ENCODE data around the gene TP53RK.

Gene TP53RK

GRCh38 chr20:46663531-46663930, 25.7 kb downstream of the TP53RK start:
- TF ChIP-seq CTCF (IDR thresholded peaks at IDR 0.05; ENCODE audit: borderline replicate concordance, insufficient read depth, low read depth, low read length) = no peak
- H3K4me3 ChIP-seq (ENCODE audit: low read depth, low read length) = no peak overlapping the region

GRCh38 chr20:46661659-46662058, 27.6 kb downstream of the TP53RK start:
- H3K4me3 ChIP-seq (ENCODE audit: low read depth, low read length) = no peak overlapping the region
- no peak for TF ChIP-seq CTCF (IDR thresholded peaks at IDR 0.05; ENCODE audit: borderline replicate concordance, insufficient read depth, low read depth, low read length)

- no peak for TF ChIP-seq CTCF (IDR thresholded peaks at IDR 0.05; ENCODE audit: borderline replicate concordance, insufficient read depth, low read depth, low read length)
- H3K4me3 ChIP-seq (ENCODE audit: low read depth, low read length) = no peak overlapping the region
Measured at GRCh38 chr20:46660487-46660886, 28.8 kb downstream of the TP53RK start.

DNA sequence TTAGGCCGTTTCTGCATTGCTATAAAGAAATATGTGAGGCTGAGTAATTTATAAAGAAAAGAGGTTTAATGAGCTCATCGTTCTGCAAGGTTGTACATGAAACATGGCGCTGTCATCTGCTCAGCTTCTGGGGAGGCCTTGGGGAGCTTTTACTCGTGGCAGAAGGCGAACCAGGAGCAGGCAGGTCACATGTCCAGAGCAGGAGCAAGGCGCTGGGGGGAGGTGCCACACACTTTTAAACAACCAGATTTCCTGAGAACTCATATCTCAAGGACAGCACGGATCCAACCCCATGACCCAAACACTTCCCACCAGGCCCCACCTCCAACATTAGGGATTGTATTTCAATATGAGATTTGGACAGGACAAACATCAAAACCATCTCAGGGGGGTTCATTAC, 31.6 kb downstream of the TP53RK start:
- H3K4me3 ChIP-seq (ENCODE audit: low read depth, low read length) = no peak overlapping the region
- TF ChIP-seq CTCF (IDR thresholded peaks at IDR 0.05; ENCODE audit: borderline replicate concordance, insufficient read depth, low read depth, low read length) = no peak

DNA sequence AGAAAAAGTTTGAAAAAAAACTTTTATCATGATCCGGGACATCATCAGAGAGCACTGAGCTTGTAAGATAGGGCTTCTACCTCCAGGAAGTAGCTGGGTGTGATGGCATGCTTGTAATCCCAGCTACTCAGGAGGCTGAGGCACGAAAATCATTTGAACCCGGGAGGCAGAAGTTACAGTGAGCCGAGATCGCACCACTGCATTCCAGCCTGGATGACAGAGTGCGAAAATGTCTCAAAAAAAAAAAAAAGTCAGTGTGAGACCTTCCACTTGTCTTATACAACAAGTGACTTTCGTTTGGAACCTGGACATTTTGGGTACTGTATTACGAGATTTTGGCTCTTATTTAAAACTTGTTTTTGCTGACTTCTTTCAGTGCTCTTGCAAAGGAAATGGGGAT, 32.1 kb downstream of the TP53RK start:
- no peak overlapping the region for H3K4me3 ChIP-seq (ENCODE audit: low read depth, low read length)
- TF ChIP-seq CTCF (IDR thresholded peaks at IDR 0.05; ENCODE audit: borderline replicate concordance, insufficient read depth, low read depth, low read length) = no peak

DNA sequence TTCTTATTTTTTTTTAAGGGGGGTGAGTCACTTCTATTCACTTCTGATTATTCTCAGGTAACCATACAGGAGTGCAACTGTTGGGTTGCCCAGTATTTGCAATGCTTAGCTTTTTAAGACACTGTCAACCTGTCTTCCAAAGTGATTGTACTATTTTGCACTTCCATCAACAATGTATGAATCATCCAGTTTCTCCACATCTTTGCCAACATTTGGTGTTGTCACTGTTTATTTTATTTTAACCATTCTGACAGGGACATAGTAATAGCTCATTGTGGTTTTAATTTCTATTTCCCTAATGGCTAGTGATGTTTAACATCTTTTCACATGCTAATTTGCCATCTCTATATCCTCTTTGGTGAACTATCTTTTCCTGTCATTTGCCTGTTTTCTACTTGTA, 36.5 kb downstream of the TP53RK start:
- H3K4me3 ChIP-seq (ENCODE audit: low read depth, low read length) = no peak overlapping the region
- TF ChIP-seq CTCF (IDR thresholded peaks at IDR 0.05; ENCODE audit: borderline replicate concordance, insufficient read depth, low read depth, low read length) = no peak

DNA sequence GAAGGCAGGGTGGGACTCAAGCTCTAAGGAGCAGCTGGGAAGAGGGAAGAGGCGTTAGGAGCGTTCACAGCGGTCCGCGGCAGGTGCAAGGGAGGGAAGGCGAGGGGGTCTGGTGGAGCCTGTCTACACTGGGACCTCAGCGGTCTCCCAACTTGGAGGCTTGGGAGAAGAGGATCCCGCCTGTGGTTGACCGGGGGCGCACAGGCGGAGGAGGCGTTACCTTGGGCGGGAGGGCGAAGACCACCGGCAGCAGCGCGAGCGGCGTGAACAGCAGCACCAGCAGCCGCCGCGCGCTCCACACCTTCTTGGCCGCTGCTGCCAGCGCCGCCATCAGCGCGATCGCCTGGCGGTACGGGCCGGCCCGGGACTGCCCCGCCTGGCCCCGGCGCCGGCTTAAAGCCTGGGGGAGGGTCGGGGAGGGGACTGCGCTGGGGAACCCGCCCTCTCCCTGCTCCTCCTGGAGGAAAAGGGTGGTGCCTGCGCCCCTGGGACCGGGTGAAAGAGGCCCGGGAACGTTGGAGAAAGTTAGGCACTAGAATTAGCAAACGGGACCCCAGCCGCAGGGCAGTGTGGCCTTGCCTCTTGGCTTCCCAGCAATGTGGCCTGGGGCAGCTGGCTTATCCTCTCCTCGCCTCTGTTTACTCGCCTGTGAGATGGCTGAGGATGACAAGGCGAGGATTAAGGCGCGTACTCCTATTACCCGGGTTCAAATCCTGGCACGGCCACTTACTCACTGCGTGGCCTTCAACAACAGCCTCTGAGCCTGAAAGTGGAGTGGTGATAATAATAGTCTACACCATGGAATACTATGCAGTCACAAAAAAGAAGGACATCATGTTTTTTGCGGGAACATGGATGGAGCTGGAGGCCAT, 37.9 kb downstream of the TP53RK start, which contains the start of gene SLC13A3:
Gene SLC13A3 (minus strand): TSS at position 369 of the 872 bp plus-strand sequence. CDS start 38 bp downstream, at position 331.
- no peak for TF ChIP-seq CTCF (IDR thresholded peaks at IDR 0.05; ENCODE audit: borderline replicate concordance, insufficient read depth, low read depth, low read length)
- H3K4me3 ChIP-seq (ENCODE audit: low read depth, low read length) = no peak within 1 kb of the TSS
